A549 (cell line): ENCODE measurements around the gene MYNN. TPM values are rescaled to one million over a fixed set of nuclear protein-coding genes. Genes with fewer than 3 reads are reported as not detected.
A peak's percentile ranks its signal among the peaks of the same experiment; 100 is the strongest.

Source experiments
- ATAC-seq, 2 experiments: fragments of 200-7000 bp in 1 of 2; fragments of >200 bp in 1 of 2; cut with Nextera tagmentation in 1 of 2; cut with Tn5 transposase in 1 of 2; 3 replicates each; pipeline versions ENCODE4 v1.8.0 to v1.9.1; 2018 to 2020; ENCODE audit warnings: mild to moderate bottlenecking in 1 of 2, moderate library complexity in 1 of 2
- CTCF ChIA-PET: fragments of 300-600 bp; sonication (Branson Sonifier 250); formaldehyde crosslinking; extraction: SDS; loops from one replicate; lab custom pipeline; 2021; ENCODE audit warnings: antibody characterized with exemption, inconsistent platforms; lab: Yijun Ruan, JAX
- POLR2A ChIA-PET: fragments of 350-600 bp; formaldehyde crosslinking; extraction: SDS; loops from one replicate; lab custom pipeline; 2021; ENCODE audit warnings: antibody characterized with exemption, inconsistent platforms; lab: Yijun Ruan, JAX
- DNase-seq, 2 experiments: peaks; one replicate each; pipeline versions ENCODE4 v3.0.0 to v3.0.0-alpha.2; 2011 to 2016; ENCODE audit warnings: low read depth in 1 of 2, low spot score in 1 of 2
- FAIRE-seq: peaks from 2 replicates; lab custom pipeline; 2011; peaks lifted over from hg19 to GRCh38; lab: Jason Lieb, UNC
- H3K27ac ChIP-seq, 2 experiments: fragments of >200 bp; sonication (Bioruptor Twin); formaldehyde crosslinking; 3 replicates each; pipeline ENCODE4 v1.5.1; 2016 to 2017
- H3K4me1 ChIP-seq: fragments of >200 bp; sonication (Bioruptor Twin); formaldehyde crosslinking; 3 replicates; pipeline ENCODE4 v1.6.1; 2016
- H3K4me2 ChIP-seq: fragments of >200 bp; sonication (Bioruptor Twin); formaldehyde crosslinking; 3 replicates; pipeline ENCODE4 v1.6.1; 2016
- H3K4me3 ChIP-seq: fragments of >200 bp; sonication (Bioruptor Twin); formaldehyde crosslinking; 3 replicates; pipeline ENCODE4 v1.5.1; 2016
- H3K9me3 ChIP-seq: fragments of >200 bp; sonication (Bioruptor Twin); formaldehyde crosslinking; 3 replicates; pipeline ENCODE4 v1.6.1; 2016
- CEBPB ChIP-seq, 2 experiments: fragments of >200 bp in 1 of 2; sonication (Bioruptor Twin) in 1 of 2; formaldehyde crosslinking in 1 of 2; IDR thresholded peaks; 2 replicates each; pipeline ENCODE4 v1.6.1; 2012 to 2016
- CHD2 ChIP-seq: fragments of 150-350 bp; IDR thresholded peaks from 2 replicates; pipeline ENCODE4 v1.6.1; 2014; ENCODE audit warnings: low read length; ENCODE audit not compliant: partially characterized antibody
- CHD4 ChIP-seq: fragments of 200-600 bp; sonication (generic); IDR thresholded peaks from 2 replicates; pipeline ENCODE4 v1.6.1; 2016; ENCODE audit warnings: antibody characterized with exemption, mild to moderate bottlenecking, borderline replicate concordance
- EHF ChIP-seq: fragments of 250-450 bp; sonication (Bioruptor Pico); IDR thresholded peaks from 2 replicates; pipeline ENCODE4 v1.5.0; 2020; ENCODE audit warnings: mild to moderate bottlenecking
- EP300 ChIP-seq, 2 experiments: fragments of >200 bp; sonication (Bioruptor Twin); formaldehyde crosslinking; IDR thresholded peaks; 2 replicates in 1 of 2; 3 replicates in 1 of 2; pipeline ENCODE4 v1.6.1; 2016 to 2017
- FOXS1 ChIP-seq: fragments of 250-450 bp; sonication (Bioruptor Pico); IDR thresholded peaks from 2 replicates; pipeline ENCODE4 v1.5.0; 2020; ENCODE audit warnings: mild to moderate bottlenecking, moderate library complexity
- HDAC2 ChIP-seq: fragments of 200-600 bp; sonication (generic); IDR thresholded peaks from 2 replicates; pipeline ENCODE4 v1.6.1; 2016
- HOXA7 ChIP-seq: fragments of 250-450 bp; sonication (Bioruptor Pico); IDR thresholded peaks from 2 replicates; pipeline ENCODE4 v1.5.0; 2020; ENCODE audit warnings: mild to moderate bottlenecking, moderate library complexity
- HOXB13 ChIP-seq: fragments of 250-450 bp; sonication (Bioruptor Pico); IDR thresholded peaks from 2 replicates; pipeline ENCODE4 v1.5.0; 2020; ENCODE audit warnings: low read depth, mild to moderate bottlenecking, moderate library complexity
- JUNB ChIP-seq: fragments of >200 bp; sonication (Bioruptor Twin); formaldehyde crosslinking; IDR thresholded peaks from 2 replicates; pipeline ENCODE4 v1.6.1; 2016
- KDM1A ChIP-seq: fragments of 200-600 bp; sonication (generic); IDR thresholded peaks from 2 replicates; pipeline ENCODE4 v1.6.1; 2016; ENCODE audit warnings: low read depth, mild to moderate bottlenecking
- MAFK ChIP-seq: fragments of 450-650 bp; IDR thresholded peaks from 2 replicates; pipeline ENCODE4 v1.6.1; 2014; ENCODE audit not compliant: partially characterized antibody
- NR3C1 ChIP-seq: fragments of >200 bp; sonication (Bioruptor Twin); formaldehyde crosslinking; IDR thresholded peaks from 3 replicates; pipeline ENCODE4 v1.6.1; 2017
- PHF8 ChIP-seq: fragments of 200-600 bp; sonication (generic); IDR thresholded peaks from 2 replicates; pipeline ENCODE4 v1.6.1; 2016; ENCODE audit warnings: low read depth, mild to moderate bottlenecking, antibody characterized with exemption, moderate library complexity, borderline replicate concordance
- RCOR1 ChIP-seq: fragments of 150-350 bp; IDR thresholded peaks from 2 replicates; pipeline ENCODE4 v1.6.1; 2014; ENCODE audit warnings: antibody characterized with exemption, low read length, low read depth
- TFCP2L1 ChIP-seq: fragments of 250-450 bp; sonication (Bioruptor Pico); IDR thresholded peaks from 2 replicates; pipeline ENCODE4 v1.5.0; 2021; ENCODE audit warnings: mild to moderate bottlenecking
- TP53 ChIP-seq: fragments of 250-450 bp; sonication (Bioruptor Pico); IDR thresholded peaks from 2 replicates; pipeline ENCODE4 v1.5.0; 2021; ENCODE audit warnings: mild to moderate bottlenecking, moderate library complexity
- ZSCAN20 ChIP-seq: fragments of 250-450 bp; sonication (Bioruptor Pico); IDR thresholded peaks from 2 replicates; pipeline ENCODE4 v1.8.0; 2022; ENCODE audit warnings: mild to moderate bottlenecking, moderate library complexity
- WGBS: methylation state at CpG from one replicate; pipeline ENCODE4 v1.1.6; 2017; ENCODE audit errors: missing lambda C conversion rate; 5-methylcytosine and 5-hydroxymethylcytosine counted together
- polyA plus RNA-seq, 4 experiments: library from polyadenylated mRNA; depleted of rRNA in 3 of 4; stranded (reverse); fragments of >200 nt; fragmentation: RNase III in 1 of 4; extraction: RNeasy Plus Mini Kit Qiagen cat#74134 plus additional on column Dnase treatment in 1 of 4; gene quantifications; 2 replicates in 3 of 4; 3 replicates in 1 of 4; pipeline ENCODE4 v1.2.3, GENCODE V29; 2011 to 2017
- TF ChIP-seq, protein P1 (sequence below): fragments of 450-650 bp; IDR thresholded peaks from 2 replicates; pipeline ENCODE4 v1.6.1; 2014; ENCODE audit warnings: antibody characterized with exemption
- TF ChIP-seq, protein P2 (sequence below): fragments of >200 bp; sonication (Bioruptor Twin); formaldehyde crosslinking; IDR thresholded peaks from 2 replicates; pipeline ENCODE4 v1.6.1; 2016
- TF ChIP-seq, protein P3 (sequence below): fragments of 150-350 bp; IDR thresholded peaks from 2 replicates; pipeline ENCODE4 v1.6.1; 2014; ENCODE audit warnings: low read depth, mild to moderate bottlenecking, low read length
- TF ChIP-seq, protein P4 (sequence below): fragments of 200-600 bp; sonication (generic); IDR thresholded peaks from 2 replicates; pipeline ENCODE4 v1.6.1; 2016; ENCODE audit warnings: antibody characterized with exemption, mild to moderate bottlenecking, moderate library complexity

The MYNN gene
- polyA plus RNA-seq, 2 of the 4 experiments (the other 2 are of a cell fraction) = 12.0 to 31.6 TPM

DNA sequence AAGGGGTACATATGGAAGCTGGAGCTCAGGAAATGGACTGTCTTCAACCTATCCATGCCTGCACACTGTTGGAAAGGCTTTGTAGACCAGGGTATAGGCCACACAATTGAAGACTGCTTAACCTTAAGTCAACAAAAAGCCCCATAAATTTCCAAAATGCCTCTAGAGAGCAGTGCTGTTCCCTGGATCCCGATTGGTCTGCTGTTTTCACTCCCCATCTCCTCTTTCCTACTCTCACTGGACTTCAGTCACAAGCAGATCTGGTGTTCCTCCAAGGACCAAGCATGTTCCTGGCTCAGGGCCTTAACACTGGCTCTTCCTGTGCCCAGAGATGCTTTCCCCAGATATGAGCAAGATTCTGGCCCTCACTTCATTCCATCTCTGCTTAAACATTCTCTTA is 62.3 kb downstream of the MYNN start (continued):
- TF ChIP-seq ZSCAN20 (CRISPR knock-in tag) (no peak), MAFK (no peak), NR3C1 (no peak), CEBPB (IDR thresholded peaks at IDR 0.05) (no peak), HOXB13 (CRISPR knock-in tag) (no peak), TP53 (CRISPR knock-in tag) (no peak), TFCP2L1 (CRISPR knock-in tag) (no peak)
- TF ChIP-seq, protein P1, sequence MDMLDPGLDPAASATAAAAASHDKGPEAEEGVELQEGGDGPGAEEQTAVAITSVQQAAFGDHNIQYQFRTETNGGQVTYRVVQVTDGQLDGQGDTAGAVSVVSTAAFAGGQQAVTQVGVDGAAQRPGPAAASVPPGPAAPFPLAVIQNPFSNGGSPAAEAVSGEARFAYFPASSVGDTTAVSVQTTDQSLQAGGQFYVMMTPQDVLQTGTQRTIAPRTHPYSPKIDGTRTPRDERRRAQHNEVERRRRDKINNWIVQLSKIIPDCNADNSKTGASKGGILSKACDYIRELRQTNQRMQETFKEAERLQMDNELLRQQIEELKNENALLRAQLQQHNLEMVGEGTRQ = no peak
- TF ChIP-seq, protein P2, sequence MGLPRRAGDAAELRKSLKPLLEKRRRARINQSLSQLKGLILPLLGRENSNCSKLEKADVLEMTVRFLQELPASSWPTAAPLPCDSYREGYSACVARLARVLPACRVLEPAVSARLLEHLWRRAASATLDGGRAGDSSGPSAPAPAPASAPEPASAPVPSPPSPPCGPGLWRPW = no peak
- TF ChIP-seq, all 56 proteins: peak for 0

DNA sequence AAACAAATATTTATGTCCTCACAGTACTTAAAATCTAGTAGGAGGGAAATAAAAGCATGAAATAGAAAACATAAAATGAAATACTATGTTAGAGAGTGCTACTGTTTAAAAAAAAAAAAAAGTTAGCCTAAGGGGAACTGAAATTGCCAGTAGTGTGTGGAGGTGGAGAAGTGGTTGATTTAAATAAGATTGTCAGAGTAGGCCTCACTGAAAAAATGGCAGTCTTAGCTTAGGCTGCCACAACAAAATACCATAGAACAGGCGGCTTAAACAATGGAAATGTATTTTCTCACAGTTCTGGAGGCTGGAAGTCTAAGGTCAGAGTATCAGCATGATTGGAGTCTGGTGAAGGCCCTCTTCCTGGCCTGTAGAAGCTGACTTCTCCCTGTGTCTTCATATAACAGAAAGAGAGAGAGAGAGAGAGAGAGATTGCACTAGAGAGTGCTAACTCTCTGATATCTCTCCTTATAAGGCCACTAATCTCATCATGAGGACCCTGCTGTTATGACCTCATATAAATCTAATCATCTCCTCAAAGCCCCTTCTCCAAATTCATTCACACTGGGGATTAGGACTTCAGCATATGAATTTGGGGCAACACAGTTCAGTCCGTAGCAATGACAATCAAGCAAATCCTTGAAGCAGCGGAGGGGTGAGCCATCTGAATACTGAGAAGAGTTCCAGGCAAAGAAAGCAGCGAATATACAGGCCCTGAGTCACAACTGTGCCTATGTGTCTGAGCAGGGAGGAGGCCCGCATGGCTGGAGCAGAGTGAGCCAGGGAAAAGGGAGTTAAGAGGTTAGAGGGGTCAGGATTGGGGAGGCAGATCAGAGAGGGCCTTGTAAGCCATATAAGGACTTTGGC is 63.1 kb downstream of the MYNN start:
- Histone ChIP-seq H3K27ac (no peak overlapping the region), H3K4me1 (no peaks in the 10 kb centered on the region), H3K4me2 (no peak overlapping the region), H3K4me3 (no peak overlapping the region), H3K9me3 (no peaks in the 10 kb centered on the region)
- FAIRE-seq (no peak), DNase-seq (no peak), ATAC-seq (no peak)
- 47% methylated on average over 5 of the region's 5 CpGs for WGBS
- ChIA-PET CTCF (no interaction called here), POLR2A (no interaction called here)
- no peak for TF ChIP-seq CHD2
- no peak for TF ChIP-seq HDAC2
- TF ChIP-seq, protein P3, sequence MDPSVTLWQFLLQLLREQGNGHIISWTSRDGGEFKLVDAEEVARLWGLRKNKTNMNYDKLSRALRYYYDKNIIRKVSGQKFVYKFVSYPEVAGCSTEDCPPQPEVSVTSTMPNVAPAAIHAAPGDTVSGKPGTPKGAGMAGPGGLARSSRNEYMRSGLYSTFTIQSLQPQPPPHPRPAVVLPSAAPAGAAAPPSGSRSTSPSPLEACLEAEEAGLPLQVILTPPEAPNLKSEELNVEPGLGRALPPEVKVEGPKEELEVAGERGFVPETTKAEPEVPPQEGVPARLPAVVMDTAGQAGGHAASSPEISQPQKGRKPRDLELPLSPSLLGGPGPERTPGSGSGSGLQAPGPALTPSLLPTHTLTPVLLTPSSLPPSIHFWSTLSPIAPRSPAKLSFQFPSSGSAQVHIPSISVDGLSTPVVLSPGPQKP = no peak
- TF ChIP-seq EP300 (IDR thresholded peaks at IDR 0.05) = no peak
- TF ChIP-seq CHD4 = no peak

DNA sequence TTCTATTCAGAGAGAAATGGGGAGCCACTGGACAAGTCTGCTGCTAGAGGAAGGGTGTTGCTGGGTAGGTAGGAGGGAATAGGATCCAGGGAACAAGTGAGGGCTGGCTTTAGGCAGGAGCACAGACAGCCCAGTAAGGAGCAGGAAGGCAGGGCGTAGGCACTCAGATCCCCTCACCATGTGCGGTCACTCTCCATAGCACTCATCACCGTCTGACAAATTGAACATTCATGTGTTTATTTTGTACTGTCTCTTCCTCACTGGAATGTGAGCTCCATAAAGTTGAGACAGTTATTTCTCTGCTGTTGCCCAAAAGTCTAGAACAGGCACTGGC is 63.7 kb downstream of the MYNN start:
- H3K4me2 ChIP-seq = no peak overlapping the region
- no peak for FAIRE-seq

DNA sequence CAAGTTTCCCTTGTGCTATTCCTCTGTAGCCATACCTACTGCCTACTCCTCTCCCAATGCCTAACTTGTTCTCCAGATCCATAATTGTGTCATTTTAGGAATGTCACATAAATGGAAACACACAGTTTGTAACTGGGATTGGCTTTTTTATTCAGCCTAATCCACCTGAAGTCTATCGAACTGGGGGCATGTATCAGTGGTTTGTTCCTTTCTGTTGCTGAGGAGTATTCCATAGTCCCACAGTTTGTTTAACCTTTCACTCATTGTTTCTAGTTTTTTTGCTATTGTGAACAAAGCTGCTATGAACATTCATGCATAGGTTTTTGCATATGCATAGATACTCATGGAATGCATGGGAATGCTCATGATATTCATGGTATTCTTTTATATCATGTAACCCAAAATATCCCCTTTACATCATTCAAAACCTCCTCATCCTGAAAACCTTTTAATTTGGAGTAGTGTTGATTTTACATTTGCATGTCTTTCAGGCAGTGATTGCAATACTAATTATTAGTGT is 65.4 kb downstream of the MYNN start:
- Histone ChIP-seq H3K27ac (no peak overlapping the region), H3K4me3 (no peak overlapping the region), H3K4me1 (no peaks in the 10 kb centered on the region), H3K9me3 (no peaks in the 10 kb centered on the region), H3K4me2 (no peak overlapping the region)
- TF ChIP-seq, protein P1 = no peak
- TF ChIP-seq EHF (CRISPR knock-in tag) (no peak), CHD4 (no peak), PHF8 (no peak), RCOR1 (no peak), HOXB13 (CRISPR knock-in tag) (no peak), JUNB (no peak), TFCP2L1 (CRISPR knock-in tag) (no peak), KDM1A (no peak), CHD2 (no peak), ZSCAN20 (CRISPR knock-in tag) (no peak), FOXS1 (CRISPR knock-in tag) (no peak)
- TF ChIP-seq, protein P4, sequence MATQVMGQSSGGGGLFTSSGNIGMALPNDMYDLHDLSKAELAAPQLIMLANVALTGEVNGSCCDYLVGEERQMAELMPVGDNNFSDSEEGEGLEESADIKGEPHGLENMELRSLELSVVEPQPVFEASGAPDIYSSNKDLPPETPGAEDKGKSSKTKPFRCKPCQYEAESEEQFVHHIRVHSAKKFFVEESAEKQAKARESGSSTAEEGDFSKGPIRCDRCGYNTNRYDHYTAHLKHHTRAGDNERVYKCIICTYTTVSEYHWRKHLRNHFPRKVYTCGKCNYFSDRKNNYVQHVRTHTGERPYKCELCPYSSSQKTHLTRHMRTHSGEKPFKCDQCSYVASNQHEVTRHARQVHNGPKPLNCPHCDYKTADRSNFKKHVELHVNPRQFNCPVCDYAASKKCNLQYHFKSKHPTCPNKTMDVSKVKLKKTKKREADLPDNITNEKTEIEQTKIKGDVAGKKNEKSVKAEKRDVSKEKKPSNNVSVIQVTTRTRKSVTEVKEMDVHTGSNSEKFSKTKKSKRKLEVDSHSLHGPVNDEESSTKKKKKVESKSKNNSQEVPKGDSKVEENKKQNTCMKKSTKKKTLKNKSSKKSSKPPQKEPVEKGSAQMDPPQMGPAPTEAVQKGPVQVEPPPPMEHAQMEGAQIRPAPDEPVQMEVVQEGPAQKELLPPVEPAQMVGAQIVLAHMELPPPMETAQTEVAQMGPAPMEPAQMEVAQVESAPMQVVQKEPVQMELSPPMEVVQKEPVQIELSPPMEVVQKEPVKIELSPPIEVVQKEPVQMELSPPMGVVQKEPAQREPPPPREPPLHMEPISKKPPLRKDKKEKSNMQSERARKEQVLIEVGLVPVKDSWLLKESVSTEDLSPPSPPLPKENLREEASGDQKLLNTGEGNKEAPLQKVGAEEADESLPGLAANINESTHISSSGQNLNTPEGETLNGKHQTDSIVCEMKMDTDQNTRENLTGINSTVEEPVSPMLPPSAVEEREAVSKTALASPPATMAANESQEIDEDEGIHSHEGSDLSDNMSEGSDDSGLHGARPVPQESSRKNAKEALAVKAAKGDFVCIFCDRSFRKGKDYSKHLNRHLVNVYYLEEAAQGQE = no peak
- no peak for ATAC-seq
- 46% methylated on average over 1 of the region's 1 CpG for WGBS
- CTCF ChIA-PET = no interaction called here
- POLR2A ChIA-PET = no interaction called here
- no peak for DNase-seq
- FAIRE-seq = peak; percentile 13

More for the DNA sequence above, 63.7 kb downstream of the MYNN start:
- TF ChIP-seq HOXA7 = no peak
- TF ChIP-seq PHF8 = no peak
- TF ChIP-seq, all 56 proteins: peak for 0
- H3K4me3 ChIP-seq = no peak overlapping the region
- H3K9me3 ChIP-seq = no peaks in the 10 kb centered on the region
- ChIA-PET CTCF (no interaction called here), POLR2A (no interaction called here)
- no peaks in the 10 kb centered on the region for H3K4me1 ChIP-seq
- ATAC-seq = 0 out of 6 replicates have a peak, but pooled peaks of 1 of the 2 experiments have one; percentile 46
- H3K27ac ChIP-seq = no peak overlapping the region
- WGBS = 73% methylated on average over 3 of the region's 3 CpGs
- DNase-seq = no peak
